SK-N-SH treated with all-trans-retinoic acid at 6 μM for 48 hours (cell line): ENCODE data around the gene CSNK2B.

Source experiments
- ATAC-seq: fragments of 200-7000 bp; cut with Tn5 transposase; 3 replicates; pipeline ENCODE4 v1.9.1; 2020; ENCODE audit warnings: mild to moderate bottlenecking, moderate library complexity
- ARNTL ChIP-seq: fragments of 450-650 bp; formaldehyde crosslinking; IDR thresholded peaks from 2 replicates; pipeline ENCODE4 v1.5.0; 2020; ENCODE audit warnings: low read depth, mild to moderate bottlenecking, moderate library complexity, borderline replicate concordance
- BACH2 ChIP-seq: fragments of 250-450 bp; sonication (Bioruptor Pico); IDR thresholded peaks from 2 replicates; pipeline ENCODE4 v1.9.0; 2021; ENCODE audit warnings: mild to moderate bottlenecking, borderline replicate concordance
- CSDC2 ChIP-seq: fragments of 250-450 bp; sonication (Bioruptor Pico); IDR thresholded peaks from 2 replicates; pipeline ENCODE4 v1.5.0; 2020; ENCODE audit warnings: mild to moderate bottlenecking, moderate library complexity
- ESRRG ChIP-seq: fragments of 250-450 bp; sonication (Bioruptor Pico); IDR thresholded peaks from 2 replicates; pipeline ENCODE4 v1.6.1; 2021; ENCODE audit warnings: mild to moderate bottlenecking
- GLIS3 ChIP-seq: fragments of 250-450 bp; sonication (Bioruptor Pico); IDR thresholded peaks from 2 replicates; pipeline ENCODE4 v1.5.0; 2020; ENCODE audit warnings: mild to moderate bottlenecking, moderate library complexity
- ISL1 ChIP-seq: fragments of 250-450 bp; sonication (Bioruptor Pico); IDR thresholded peaks from 2 replicates; pipeline ENCODE4 v2.1.2; 2022; ENCODE audit warnings: mild to moderate bottlenecking, moderate library complexity
- OSR1 ChIP-seq: fragments of 250-450 bp; sonication (Bioruptor Pico); IDR thresholded peaks from 2 replicates; pipeline ENCODE4 v1.8.0; 2022; ENCODE audit warnings: moderate library complexity, mild to moderate bottlenecking, inconsistent platforms
- POU6F1 ChIP-seq: fragments of 250-450 bp; sonication (Bioruptor Pico); IDR thresholded peaks from 2 replicates; pipeline ENCODE4 v1.8.0; 2021; ENCODE audit warnings: low read depth, mild to moderate bottlenecking, moderate library complexity, borderline replicate concordance
- PPARA ChIP-seq: fragments of 250-450 bp; sonication (Bioruptor Pico); IDR thresholded peaks from 2 replicates; pipeline ENCODE4 v1.5.0; 2020; ENCODE audit warnings: mild to moderate bottlenecking, borderline replicate concordance
- RARB ChIP-seq: fragments of 250-450 bp; sonication (Bioruptor Pico); IDR thresholded peaks from 2 replicates; pipeline ENCODE4 v1.8.0; 2021; ENCODE audit warnings: mild to moderate bottlenecking, moderate library complexity
- SNAI2 ChIP-seq: fragments of 250-450 bp; sonication (Bioruptor Pico); IDR thresholded peaks from 2 replicates; pipeline ENCODE4 v1.5.0; 2020; ENCODE audit warnings: mild to moderate bottlenecking, moderate library complexity
- TCF4 ChIP-seq: fragments of 250-450 bp; sonication (Bioruptor Pico); IDR thresholded peaks from 2 replicates; pipeline ENCODE4 v1.8.0; 2021; ENCODE audit warnings: mild to moderate bottlenecking, moderate library complexity, borderline replicate concordance
- TOX ChIP-seq: fragments of 250-450 bp; sonication (Bioruptor Pico); IDR thresholded peaks from 2 replicates; pipeline ENCODE4 v1.8.0; 2021; ENCODE audit warnings: mild to moderate bottlenecking, moderate library complexity, borderline replicate concordance
- ZC3H10 ChIP-seq: fragments of 250-450 bp; sonication (Bioruptor Pico); IDR thresholded peaks from 2 replicates; pipeline ENCODE4 v1.5.1; 2021; ENCODE audit warnings: mild to moderate bottlenecking, moderate library complexity
- ZFP3 ChIP-seq: fragments of 250-450 bp; sonication (Bioruptor Pico); IDR thresholded peaks from 2 replicates; pipeline ENCODE4 v1.5.0; 2020; ENCODE audit warnings: mild to moderate bottlenecking, moderate library complexity
- ZFP30 ChIP-seq: fragments of 450-650 bp; formaldehyde crosslinking; IDR thresholded peaks from 2 replicates; pipeline ENCODE4 v1.5.0; 2022; ENCODE audit warnings: mild to moderate bottlenecking, moderate library complexity
- ZNF565 ChIP-seq: fragments of 450-650 bp; formaldehyde crosslinking; conservative IDR thresholded peaks from 2 replicates; pipeline ENCODE4 v1.5.0; 2020; ENCODE audit warnings: low read depth, mild to moderate bottlenecking, moderate library complexity
- ZNF70 ChIP-seq: fragments of 450-650 bp; formaldehyde crosslinking; IDR thresholded peaks from 2 replicates; pipeline ENCODE4 v1.5.0; 2020; ENCODE audit warnings: mild to moderate bottlenecking, moderate library complexity
- ZNF8 ChIP-seq: fragments of 450-650 bp; formaldehyde crosslinking; IDR thresholded peaks from 2 replicates; pipeline ENCODE4 v1.5.0; 2020; ENCODE audit warnings: mild to moderate bottlenecking, moderate library complexity
- TF ChIP-seq, protein P1 (sequence below): fragments of 250-450 bp; sonication (Bioruptor Pico); IDR thresholded peaks from 2 replicates; pipeline ENCODE4 v1.5.0; 2020; ENCODE audit warnings: mild to moderate bottlenecking, moderate library complexity
- TF ChIP-seq, protein P2 (sequence below): fragments of 250-450 bp; sonication (Bioruptor Pico); IDR thresholded peaks from 2 replicates; pipeline ENCODE4 v1.8.0; 2020; ENCODE audit warnings: mild to moderate bottlenecking, moderate library complexity, borderline replicate concordance
- TF ChIP-seq, protein P3 (sequence below): fragments of 250-450 bp; sonication (Bioruptor Pico); IDR thresholded peaks from 2 replicates; pipeline ENCODE4 v1.5.1; 2021; ENCODE audit warnings: mild to moderate bottlenecking, moderate library complexity

CSNK2B gene

DNA sequence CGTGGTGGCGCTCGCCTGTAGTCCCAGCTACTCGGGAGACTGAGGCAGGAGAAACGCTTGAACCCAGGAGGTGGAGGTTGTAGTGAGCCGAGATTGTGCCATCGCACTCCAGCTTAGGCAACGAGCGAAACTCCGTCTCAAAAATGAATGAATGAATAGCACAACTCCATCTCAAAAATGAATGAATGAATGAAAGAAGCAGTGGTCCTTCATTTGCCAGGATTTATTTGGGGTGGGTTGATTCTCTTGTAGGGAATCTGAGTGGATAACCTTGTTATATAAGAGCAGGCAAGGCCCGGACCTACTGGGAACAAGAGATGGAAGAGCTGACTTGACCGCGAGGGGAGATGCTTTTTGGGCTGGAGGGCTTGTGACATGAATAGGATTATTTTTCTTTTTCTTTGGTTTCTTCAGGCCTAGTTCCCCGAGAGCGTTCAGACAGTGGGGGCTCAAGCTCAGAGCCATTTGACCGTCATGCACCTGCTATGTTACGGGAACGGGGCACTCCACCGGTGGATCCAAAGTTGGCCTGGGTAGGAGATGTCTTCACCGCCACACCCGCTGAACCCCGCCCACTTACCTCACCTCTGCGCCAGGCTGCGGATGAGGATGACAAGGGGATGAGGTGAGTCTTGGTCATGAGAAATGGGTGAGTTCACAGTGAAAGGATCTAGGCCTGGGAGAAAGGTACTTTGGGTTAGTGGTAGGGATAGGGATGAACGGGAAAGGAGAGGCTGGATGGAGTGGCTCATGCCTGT is 35.5 kb upstream of the CSNK2B start:
- ATAC-seq: no peak
- TF ChIP-seq TOX (CRISPR knock-in tag) (no peak), ZNF70 (CRISPR knock-in tag) (no peak), OSR1 (CRISPR knock-in tag) (no peak), TCF4 (CRISPR knock-in tag) (no peak)
- TF ChIP-seq, protein P1, sequence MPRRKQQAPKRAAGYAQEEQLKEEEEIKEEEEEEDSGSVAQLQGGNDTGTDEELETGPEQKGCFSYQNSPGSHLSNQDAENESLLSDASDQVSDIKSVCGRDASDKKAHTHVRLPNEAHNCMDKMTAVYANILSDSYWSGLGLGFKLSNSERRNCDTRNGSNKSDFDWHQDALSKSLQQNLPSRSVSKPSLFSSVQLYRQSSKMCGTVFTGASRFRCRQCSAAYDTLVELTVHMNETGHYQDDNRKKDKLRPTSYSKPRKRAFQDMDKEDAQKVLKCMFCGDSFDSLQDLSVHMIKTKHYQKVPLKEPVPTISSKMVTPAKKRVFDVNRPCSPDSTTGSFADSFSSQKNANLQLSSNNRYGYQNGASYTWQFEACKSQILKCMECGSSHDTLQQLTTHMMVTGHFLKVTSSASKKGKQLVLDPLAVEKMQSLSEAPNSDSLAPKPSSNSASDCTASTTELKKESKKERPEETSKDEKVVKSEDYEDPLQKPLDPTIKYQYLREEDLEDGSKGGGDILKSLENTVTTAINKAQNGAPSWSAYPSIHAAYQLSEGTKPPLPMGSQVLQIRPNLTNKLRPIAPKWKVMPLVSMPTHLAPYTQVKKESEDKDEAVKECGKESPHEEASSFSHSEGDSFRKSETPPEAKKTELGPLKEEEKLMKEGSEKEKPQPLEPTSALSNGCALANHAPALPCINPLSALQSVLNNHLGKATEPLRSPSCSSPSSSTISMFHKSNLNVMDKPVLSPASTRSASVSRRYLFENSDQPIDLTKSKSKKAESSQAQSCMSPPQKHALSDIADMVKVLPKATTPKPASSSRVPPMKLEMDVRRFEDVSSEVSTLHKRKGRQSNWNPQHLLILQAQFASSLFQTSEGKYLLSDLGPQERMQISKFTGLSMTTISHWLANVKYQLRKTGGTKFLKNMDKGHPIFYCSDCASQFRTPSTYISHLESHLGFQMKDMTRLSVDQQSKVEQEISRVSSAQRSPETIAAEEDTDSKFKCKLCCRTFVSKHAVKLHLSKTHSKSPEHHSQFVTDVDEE (CRISPR knock-in tag): no peak

GRCh38 chr6:31631209-31631608 is 34.7 kb upstream of the CSNK2B start:
- ATAC-seq: no peak
- TF ChIP-seq SNAI2 (CRISPR knock-in tag): no peak
- TF ChIP-seq ZFP30 (CRISPR knock-in tag): no peak
- TF ChIP-seq, protein P2, sequence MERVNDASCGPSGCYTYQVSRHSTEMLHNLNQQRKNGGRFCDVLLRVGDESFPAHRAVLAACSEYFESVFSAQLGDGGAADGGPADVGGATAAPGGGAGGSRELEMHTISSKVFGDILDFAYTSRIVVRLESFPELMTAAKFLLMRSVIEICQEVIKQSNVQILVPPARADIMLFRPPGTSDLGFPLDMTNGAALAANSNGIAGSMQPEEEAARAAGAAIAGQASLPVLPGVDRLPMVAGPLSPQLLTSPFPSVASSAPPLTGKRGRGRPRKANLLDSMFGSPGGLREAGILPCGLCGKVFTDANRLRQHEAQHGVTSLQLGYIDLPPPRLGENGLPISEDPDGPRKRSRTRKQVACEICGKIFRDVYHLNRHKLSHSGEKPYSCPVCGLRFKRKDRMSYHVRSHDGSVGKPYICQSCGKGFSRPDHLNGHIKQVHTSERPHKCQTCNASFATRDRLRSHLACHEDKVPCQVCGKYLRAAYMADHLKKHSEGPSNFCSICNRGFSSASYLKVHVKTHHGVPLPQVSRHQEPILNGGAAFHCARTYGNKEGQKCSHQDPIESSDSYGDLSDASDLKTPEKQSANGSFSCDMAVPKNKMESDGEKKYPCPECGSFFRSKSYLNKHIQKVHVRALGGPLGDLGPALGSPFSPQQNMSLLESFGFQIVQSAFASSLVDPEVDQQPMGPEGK (CRISPR knock-in tag): no peak
- TF ChIP-seq RARB (CRISPR knock-in tag): no peak
- TF ChIP-seq CSDC2: no peak
- TF ChIP-seq, protein P3, sequence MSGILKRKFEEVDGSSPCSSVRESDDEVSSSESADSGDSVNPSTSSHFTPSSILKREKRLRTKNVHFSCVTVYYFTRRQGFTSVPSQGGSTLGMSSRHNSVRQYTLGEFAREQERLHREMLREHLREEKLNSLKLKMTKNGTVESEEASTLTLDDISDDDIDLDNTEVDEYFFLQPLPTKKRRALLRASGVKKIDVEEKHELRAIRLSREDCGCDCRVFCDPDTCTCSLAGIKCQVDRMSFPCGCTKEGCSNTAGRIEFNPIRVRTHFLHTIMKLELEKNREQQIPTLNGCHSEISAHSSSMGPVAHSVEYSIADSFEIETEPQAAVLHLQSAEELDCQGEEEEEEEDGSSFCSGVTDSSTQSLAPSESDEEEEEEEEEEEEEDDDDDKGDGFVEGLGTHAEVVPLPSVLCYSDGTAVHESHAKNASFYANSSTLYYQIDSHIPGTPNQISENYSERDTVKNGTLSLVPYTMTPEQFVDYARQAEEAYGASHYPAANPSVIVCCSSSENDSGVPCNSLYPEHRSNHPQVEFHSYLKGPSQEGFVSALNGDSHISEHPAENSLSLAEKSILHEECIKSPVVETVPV: no peak
- TF ChIP-seq TOX (CRISPR knock-in tag): no peak
- no peak for TF ChIP-seq ZC3H10 (CRISPR knock-in tag)
- TF ChIP-seq ARNTL (CRISPR knock-in tag): no peak
- TF ChIP-seq, protein P1 (CRISPR knock-in tag): no peak
- TF ChIP-seq BACH2 (CRISPR knock-in tag): no peak
- TF ChIP-seq ZNF8 (CRISPR knock-in tag): no peak
- TF ChIP-seq ZNF70 (CRISPR knock-in tag): no peak
- TF ChIP-seq PPARA: no peak
- no peak for TF ChIP-seq ZFP3 (CRISPR knock-in tag)
- TF ChIP-seq ESRRG: no peak
- no peak for TF ChIP-seq GLIS3 (CRISPR knock-in tag)
- no peak for TF ChIP-seq OSR1 (CRISPR knock-in tag)
- no peak for TF ChIP-seq ISL1
- TF ChIP-seq ZNF565 (CRISPR knock-in tag): no peak

GRCh38 chr6:31631681-31632278 is 34.1 kb upstream of the CSNK2B start:
- no peak for ATAC-seq
- TF ChIP-seq ZFP3 (CRISPR knock-in tag): no peak
- TF ChIP-seq ISL1: no peak
- no peak for TF ChIP-seq BACH2 (CRISPR knock-in tag)
- TF ChIP-seq ZNF70 (CRISPR knock-in tag): no peak
- TF ChIP-seq, protein P1 (CRISPR knock-in tag): no peak
- TF ChIP-seq ZNF565 (CRISPR knock-in tag): no peak
- no peak for TF ChIP-seq SNAI2 (CRISPR knock-in tag)
- no peak for TF ChIP-seq ESRRG
- TF ChIP-seq ZC3H10 (CRISPR knock-in tag): no peak
- TF ChIP-seq OSR1 (CRISPR knock-in tag): no peak
- TF ChIP-seq POU6F1 (CRISPR knock-in tag): no peak
- TF ChIP-seq ARNTL (CRISPR knock-in tag): no peak
- no peak for TF ChIP-seq TCF4 (CRISPR knock-in tag)
- no peak for TF ChIP-seq PPARA
- no peak for TF ChIP-seq CSDC2
- no peak for TF ChIP-seq RARB (CRISPR knock-in tag)
